Liver (tissue), 3 donors: ENCODE measurements around the gene HLTF.

Source experiments
- RAD21 ChIP-seq, 2 donors: IDR thresholded peaks; 2 replicates each; pipeline ENCODE4 v1.6.1; 2016; ENCODE audit warnings: antibody characterized with exemption in 2 of 2, mild to moderate bottlenecking in 2 of 2
- RXRA ChIP-seq, 2 donors: IDR thresholded peaks; 2 replicates each; pipeline ENCODE4 v1.6.1; 2017 to 2018; ENCODE audit warnings: antibody characterized with exemption in 2 of 2, mild to moderate bottlenecking in 1 of 2
- SP1 ChIP-seq: IDR thresholded peaks from 2 replicates; pipeline ENCODE4 v1.6.1; 2018; ENCODE audit warnings: antibody characterized with exemption, mild to moderate bottlenecking
- TF ChIP-seq, protein P1 (sequence below): fragments of 150-350 bp; IDR thresholded peaks from 2 replicates; pipeline ENCODE4 v1.5.1; 2017; ENCODE audit warnings: improper control_type of control experiment, low read depth, low read length; ENCODE audit not compliant: missing input control
- donor health status: healthy.
- donor health status: healthy.

- TF ChIP-seq, protein P1, sequence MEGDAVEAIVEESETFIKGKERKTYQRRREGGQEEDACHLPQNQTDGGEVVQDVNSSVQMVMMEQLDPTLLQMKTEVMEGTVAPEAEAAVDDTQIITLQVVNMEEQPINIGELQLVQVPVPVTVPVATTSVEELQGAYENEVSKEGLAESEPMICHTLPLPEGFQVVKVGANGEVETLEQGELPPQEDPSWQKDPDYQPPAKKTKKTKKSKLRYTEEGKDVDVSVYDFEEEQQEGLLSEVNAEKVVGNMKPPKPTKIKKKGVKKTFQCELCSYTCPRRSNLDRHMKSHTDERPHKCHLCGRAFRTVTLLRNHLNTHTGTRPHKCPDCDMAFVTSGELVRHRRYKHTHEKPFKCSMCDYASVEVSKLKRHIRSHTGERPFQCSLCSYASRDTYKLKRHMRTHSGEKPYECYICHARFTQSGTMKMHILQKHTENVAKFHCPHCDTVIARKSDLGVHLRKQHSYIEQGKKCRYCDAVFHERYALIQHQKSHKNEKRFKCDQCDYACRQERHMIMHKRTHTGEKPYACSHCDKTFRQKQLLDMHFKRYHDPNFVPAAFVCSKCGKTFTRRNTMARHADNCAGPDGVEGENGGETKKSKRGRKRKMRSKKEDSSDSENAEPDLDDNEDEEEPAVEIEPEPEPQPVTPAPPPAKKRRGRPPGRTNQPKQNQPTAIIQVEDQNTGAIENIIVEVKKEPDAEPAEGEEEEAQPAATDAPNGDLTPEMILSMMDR, result no peak
- TF ChIP-seq RAD21 (IDR thresholded peaks at IDR 0.05) (no peak), SP1 (no peak), RXRA (IDR thresholded peaks at IDR 0.05) (no peak)
These were observed 81.7 kb downstream of the HLTF start for GRCh38 chr3:149004622-149005021.
